ENCODE measurements around the gene FEN1. TPM values are rescaled to one million over a fixed set of nuclear protein-coding genes. Genes with fewer than 3 reads are reported as not detected.

Gene FEN1
- total RNA-seq, 1 donor from 2014 or later, result 11.0 TPM

DNA sequence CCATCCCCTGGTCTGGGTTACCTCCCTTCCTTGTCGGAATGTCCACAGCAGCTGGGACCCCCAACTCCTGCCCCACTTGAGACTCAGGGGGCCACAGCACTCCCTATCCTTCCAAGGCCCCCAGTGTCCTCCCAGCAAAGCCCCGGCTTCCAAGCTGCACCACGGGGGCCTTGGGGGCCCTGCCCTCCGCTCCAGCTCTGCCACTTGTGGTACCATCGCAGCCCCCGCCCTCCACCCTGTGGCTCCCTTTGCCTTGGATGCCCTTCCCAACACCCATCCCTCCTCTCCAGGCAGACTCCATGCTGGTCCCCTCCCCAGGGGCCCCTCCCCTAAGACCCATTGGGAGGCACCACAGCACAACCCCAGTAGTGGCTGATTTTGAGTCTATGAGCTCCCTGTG is 17.6 kb upstream of the FEN1 start:
- no peak overlapping the region for H3K9ac ChIP-seq (ENCODE audit: low read depth in 1 of 3, low read length in 3 of 3)
- no peak overlapping the region for H3K27ac ChIP-seq (ENCODE audit: low read depth, low read length)
- H3K36me3 ChIP-seq (ENCODE audit: control insufficient read depth in 3 of 3, insufficient read depth in 3 of 3, low read length in 3 of 3), result no peaks in the 10 kb centered on the region
- no peak overlapping the region for H3K4me3 ChIP-seq (ENCODE audit: low read length in 3 of 3)
- H3K4me1 ChIP-seq (ENCODE audit: control insufficient read depth in 3 of 3, insufficient read depth in 3 of 3, low read length in 3 of 3), result peaks cover 6 to 11% (median 10%) of the 10 kb centered on the region in 3 donors
- no peaks in the 10 kb centered on the region for H3K9me3 ChIP-seq (ENCODE audit: control insufficient read depth in 3 of 3, low read length in 3 of 3)
- peaks cover 3 to 7% (median 3%) of the 10 kb centered on the region in 3 donors for H3K27me3 ChIP-seq (ENCODE audit: control insufficient read depth in 3 of 3, insufficient read depth in 3 of 3, low read length in 3 of 3)

DNA sequence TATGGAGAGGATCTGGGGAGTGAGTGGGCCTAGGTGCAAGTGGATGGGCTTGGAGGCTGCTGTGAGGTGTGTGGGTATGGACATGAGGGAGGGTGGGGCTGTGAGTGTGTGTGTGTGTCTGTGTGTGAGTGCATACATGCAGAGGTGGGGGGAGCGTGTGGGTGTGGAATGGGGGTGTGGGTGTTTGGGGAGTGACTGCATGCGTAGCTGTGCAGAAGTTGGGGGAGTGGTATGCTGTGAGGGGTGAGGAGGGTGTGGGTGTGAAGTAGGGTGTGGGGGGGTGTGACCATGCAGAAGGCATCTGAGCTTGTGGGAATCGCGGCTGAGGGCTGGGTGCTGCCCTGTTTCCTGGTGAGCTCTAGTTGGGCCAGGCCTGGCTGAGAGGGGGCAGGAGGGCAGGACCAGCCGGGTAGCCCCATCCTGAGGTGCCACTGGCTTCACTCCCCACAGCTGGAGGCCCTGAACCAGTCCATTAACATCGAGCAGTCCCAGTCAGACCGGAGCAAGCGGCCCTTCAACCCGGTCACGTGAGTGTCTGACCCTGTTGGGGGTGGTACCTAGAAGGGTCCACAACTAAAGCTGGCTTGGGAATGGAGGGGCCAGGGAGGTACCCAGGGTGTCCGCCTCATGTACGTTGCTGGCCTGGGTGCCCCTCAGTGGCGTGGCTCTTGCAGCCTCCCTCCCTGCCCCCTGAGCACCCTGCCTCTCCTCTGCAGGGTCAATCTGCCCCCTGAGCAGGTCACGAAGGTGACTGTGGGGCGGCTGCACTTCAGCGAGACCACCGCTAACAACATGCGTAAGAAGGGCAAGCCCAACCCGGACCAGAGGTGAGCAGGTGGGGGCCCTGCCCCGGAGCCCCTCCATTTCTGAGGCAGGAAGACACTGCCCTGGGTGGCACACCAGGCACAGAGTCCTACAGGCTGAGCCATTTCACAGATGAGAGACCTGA is 16.8 kb upstream of the FEN1 start:
- Histone ChIP-seq H3K27ac (ENCODE audit: low read depth, low read length) (no peak overlapping the region), H3K27me3 (ENCODE audit: control insufficient read depth in 3 of 3, insufficient read depth in 3 of 3, low read length in 3 of 3) (peaks cover 3 to 7% (median 7%) of the 10 kb centered on the region in 3 donors), H3K4me1 (ENCODE audit: control insufficient read depth in 3 of 3, insufficient read depth in 3 of 3, low read length in 3 of 3) (peaks cover 6 to 11% (median 10%) of the 10 kb centered on the region in 3 donors), H3K9me3 (ENCODE audit: control insufficient read depth in 3 of 3, low read length in 3 of 3) (no peaks in the 10 kb centered on the region), H3K36me3 (ENCODE audit: control insufficient read depth in 3 of 3, insufficient read depth in 3 of 3, low read length in 3 of 3) (no peaks in the 10 kb centered on the region), H3K9ac (ENCODE audit: low read depth in 1 of 3, low read length in 3 of 3) (no peak overlapping the region), H3K4me3 (ENCODE audit: low read length in 3 of 3) (no peak overlapping the region)

DNA sequence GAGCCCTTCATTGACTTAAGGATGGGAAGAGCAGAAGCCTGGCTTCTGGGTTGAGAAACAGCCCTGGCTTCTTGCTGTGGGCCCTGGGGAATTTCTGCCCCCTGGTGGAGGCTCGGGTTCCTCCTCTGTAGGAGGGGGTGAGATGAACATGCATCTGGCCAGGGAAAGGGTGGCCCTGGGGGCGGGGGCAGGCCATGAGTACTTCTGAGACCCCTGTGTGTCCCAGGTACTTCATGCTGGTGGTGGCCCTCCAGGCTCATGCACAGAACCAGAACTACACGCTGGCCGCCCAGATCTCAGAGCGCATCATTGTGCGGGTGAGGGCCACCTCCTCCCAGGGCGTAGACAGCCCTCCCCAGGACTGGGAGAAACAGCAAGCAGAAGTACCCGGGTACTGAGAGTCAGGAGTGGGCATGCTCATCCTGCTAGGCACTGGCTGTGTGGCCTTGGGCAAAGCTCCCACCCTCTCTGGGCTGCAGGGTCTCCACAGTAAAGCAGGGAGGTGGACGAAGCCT is 16.1 kb upstream of the FEN1 start:
- Histone ChIP-seq H3K9me3 (ENCODE audit: control insufficient read depth in 3 of 3, low read length in 3 of 3) (no peaks in the 10 kb centered on the region), H3K9ac (ENCODE audit: low read depth in 1 of 3, low read length in 3 of 3) (no peak overlapping the region), H3K4me3 (ENCODE audit: low read length in 3 of 3) (no peak overlapping the region), H3K27ac (ENCODE audit: low read depth, low read length) (no peak overlapping the region), H3K36me3 (ENCODE audit: control insufficient read depth in 3 of 3, insufficient read depth in 3 of 3, low read length in 3 of 3) (no peaks in the 10 kb centered on the region), H3K27me3 (ENCODE audit: control insufficient read depth in 3 of 3, insufficient read depth in 3 of 3, low read length in 3 of 3) (peaks cover 3 to 7% (median 7%) of the 10 kb centered on the region in 3 donors), H3K4me1 (ENCODE audit: control insufficient read depth in 3 of 3, insufficient read depth in 3 of 3, low read length in 3 of 3) (peaks cover 6 to 11% (median 10%) of the 10 kb centered on the region in 3 donors)

DNA sequence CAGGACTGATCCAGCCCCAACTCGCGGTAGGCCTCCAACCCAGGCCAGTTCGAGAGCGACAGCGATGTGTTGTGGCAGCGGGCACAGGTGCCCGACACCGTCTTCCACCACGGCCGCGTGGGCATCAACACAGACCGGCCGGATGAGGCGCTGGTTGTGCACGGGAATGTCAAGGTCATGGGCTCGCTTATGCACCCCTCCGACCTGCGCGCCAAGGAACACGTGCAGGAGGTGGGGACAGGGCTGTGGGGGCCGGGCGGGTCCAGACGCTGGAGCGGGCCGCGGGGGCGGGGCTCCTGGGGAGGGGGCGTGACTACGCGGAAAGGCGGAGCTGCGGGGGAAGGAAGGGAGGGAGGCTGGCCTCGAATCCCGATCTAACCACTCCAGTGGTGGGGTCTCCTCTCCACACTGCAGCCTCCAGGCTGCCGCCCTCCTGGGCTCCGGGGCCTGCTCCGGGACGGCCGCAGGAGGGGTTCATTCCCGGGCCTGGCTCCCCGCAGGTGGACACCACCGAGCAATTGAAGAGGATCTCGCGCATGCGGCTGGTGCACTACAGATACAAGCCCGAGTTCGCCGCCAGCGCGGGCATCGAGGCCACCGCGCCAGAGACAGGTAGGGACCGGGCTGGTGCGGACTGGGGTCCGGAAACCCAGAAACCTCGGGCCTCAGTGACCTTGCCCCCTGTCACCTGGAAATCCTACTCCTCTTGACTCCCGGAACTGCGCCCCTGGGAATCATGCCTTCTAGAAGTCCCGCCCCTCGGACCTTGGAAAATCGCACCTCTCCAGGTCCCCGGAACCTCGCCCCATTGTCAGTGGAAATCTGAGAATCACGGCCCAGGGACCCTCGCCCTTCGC is 15.2 kb upstream of the FEN1 start:
- Histone ChIP-seq H3K36me3 (ENCODE audit: control insufficient read depth in 3 of 3, insufficient read depth in 3 of 3, low read length in 3 of 3) (no peaks in the 10 kb centered on the region), H3K9ac (ENCODE audit: low read depth in 1 of 3, low read length in 3 of 3) (peak overlapping the region in 2 of 3 donors; percentile 33 to 60), H3K27me3 (ENCODE audit: control insufficient read depth in 3 of 3, insufficient read depth in 3 of 3, low read length in 3 of 3) (peaks cover 3 to 7% (median 7%) of the 10 kb centered on the region in 3 donors), H3K4me3 (ENCODE audit: low read length in 3 of 3) (peak overlapping the region in 2 of 3 donors; percentile 43 to 56), H3K4me1 (ENCODE audit: control insufficient read depth in 3 of 3, insufficient read depth in 3 of 3, low read length in 3 of 3) (peaks cover 6 to 11% (median 10%) of the 10 kb centered on the region in 3 donors), H3K9me3 (ENCODE audit: control insufficient read depth in 3 of 3, low read length in 3 of 3) (no peaks in the 10 kb centered on the region), H3K27ac (ENCODE audit: low read depth, low read length) (no peak overlapping the region)

DNA sequence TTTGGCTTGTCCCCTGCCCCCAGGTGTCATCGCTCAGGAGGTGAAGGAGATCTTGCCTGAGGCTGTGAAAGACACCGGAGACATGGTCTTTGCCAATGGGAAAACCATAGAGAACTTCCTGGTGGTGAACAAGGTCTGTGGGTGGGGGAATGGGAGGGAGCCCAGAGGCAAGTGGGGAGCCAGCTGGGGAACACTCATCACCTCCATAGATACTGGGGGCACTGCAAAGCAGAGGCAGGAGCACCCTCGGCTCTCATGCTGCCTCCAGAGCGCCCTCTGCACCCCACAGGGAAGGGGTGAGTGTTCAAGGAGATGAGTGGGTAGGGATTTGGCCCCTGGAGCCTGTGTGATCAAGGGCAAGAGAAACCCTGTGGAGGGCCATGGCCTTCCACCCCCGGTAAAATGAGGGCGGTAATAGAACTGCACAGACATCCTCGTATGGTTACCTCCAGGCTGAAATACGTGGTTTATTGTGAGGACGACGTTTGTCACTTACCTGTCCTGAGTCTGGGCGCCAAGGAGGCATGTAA is 14.3 kb upstream of the FEN1 start:
- Histone ChIP-seq H3K27ac (ENCODE audit: low read depth, low read length) (no peak overlapping the region), H3K4me3 (ENCODE audit: low read length in 3 of 3) (no peak overlapping the region), H3K36me3 (ENCODE audit: control insufficient read depth in 3 of 3, insufficient read depth in 3 of 3, low read length in 3 of 3) (no peaks in the 10 kb centered on the region), H3K9ac (ENCODE audit: low read depth in 1 of 3, low read length in 3 of 3) (no peak overlapping the region), H3K9me3 (ENCODE audit: control insufficient read depth in 3 of 3, low read length in 3 of 3) (no peaks in the 10 kb centered on the region), H3K27me3 (ENCODE audit: control insufficient read depth in 3 of 3, insufficient read depth in 3 of 3, low read length in 3 of 3) (peaks cover 3 to 7% (median 7%) of the 10 kb centered on the region in 3 donors), H3K4me1 (ENCODE audit: control insufficient read depth in 3 of 3, insufficient read depth in 3 of 3, low read length in 3 of 3) (peaks cover 6 to 11% (median 10%) of the 10 kb centered on the region in 3 donors)

DNA sequence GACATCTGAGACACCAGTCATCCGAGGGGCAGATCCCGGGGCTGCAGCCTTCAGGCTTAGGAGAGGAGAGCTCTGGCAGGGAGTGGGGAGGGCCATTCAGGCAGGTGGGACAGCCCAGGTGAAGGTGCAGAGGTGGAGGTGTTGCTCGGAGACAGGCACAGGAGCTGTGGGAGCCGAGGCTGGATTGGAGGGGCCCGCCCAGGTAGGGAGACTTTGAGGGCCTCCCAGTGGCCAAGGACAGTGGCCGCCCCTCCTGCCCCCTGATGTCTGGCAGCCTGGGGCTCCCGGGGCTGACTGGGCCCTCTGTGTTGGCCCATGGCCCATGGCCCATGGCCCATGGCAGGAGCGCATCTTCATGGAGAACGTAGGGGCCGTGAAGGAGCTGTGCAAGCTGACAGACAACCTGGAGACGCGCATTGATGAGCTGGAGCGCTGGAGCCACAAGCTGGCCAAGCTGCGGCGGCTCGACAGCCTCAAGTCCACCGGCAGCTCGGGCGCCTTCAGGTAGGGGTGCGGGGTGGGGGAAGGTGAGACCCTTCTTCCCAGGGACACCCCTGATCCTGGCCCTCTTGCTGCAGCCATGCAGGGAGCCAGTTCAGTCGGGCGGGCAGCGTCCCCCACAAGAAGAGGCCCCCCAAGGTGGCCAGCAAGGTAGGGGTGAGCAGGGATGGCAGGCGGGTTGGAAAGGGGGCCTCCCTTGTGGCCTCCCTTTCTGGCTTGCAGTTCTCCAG is 13.6 kb upstream of the FEN1 start:
- no peak overlapping the region for H3K27ac ChIP-seq (ENCODE audit: low read depth, low read length)
- H3K9ac ChIP-seq (ENCODE audit: low read depth in 1 of 3, low read length in 3 of 3), result no peak overlapping the region
- peaks cover 6 to 11% (median 10%) of the 10 kb centered on the region in 3 donors for H3K4me1 ChIP-seq (ENCODE audit: control insufficient read depth in 3 of 3, insufficient read depth in 3 of 3, low read length in 3 of 3)
- H3K36me3 ChIP-seq (ENCODE audit: control insufficient read depth in 3 of 3, insufficient read depth in 3 of 3, low read length in 3 of 3), result no peaks in the 10 kb centered on the region
- H3K9me3 ChIP-seq (ENCODE audit: control insufficient read depth in 3 of 3, low read length in 3 of 3), result no peaks in the 10 kb centered on the region
- no peak overlapping the region for H3K4me3 ChIP-seq (ENCODE audit: low read length in 3 of 3)
- H3K27me3 ChIP-seq (ENCODE audit: control insufficient read depth in 3 of 3, insufficient read depth in 3 of 3, low read length in 3 of 3), result peaks cover 3 to 7% (median 7%) of the 10 kb centered on the region in 3 donors

DNA sequence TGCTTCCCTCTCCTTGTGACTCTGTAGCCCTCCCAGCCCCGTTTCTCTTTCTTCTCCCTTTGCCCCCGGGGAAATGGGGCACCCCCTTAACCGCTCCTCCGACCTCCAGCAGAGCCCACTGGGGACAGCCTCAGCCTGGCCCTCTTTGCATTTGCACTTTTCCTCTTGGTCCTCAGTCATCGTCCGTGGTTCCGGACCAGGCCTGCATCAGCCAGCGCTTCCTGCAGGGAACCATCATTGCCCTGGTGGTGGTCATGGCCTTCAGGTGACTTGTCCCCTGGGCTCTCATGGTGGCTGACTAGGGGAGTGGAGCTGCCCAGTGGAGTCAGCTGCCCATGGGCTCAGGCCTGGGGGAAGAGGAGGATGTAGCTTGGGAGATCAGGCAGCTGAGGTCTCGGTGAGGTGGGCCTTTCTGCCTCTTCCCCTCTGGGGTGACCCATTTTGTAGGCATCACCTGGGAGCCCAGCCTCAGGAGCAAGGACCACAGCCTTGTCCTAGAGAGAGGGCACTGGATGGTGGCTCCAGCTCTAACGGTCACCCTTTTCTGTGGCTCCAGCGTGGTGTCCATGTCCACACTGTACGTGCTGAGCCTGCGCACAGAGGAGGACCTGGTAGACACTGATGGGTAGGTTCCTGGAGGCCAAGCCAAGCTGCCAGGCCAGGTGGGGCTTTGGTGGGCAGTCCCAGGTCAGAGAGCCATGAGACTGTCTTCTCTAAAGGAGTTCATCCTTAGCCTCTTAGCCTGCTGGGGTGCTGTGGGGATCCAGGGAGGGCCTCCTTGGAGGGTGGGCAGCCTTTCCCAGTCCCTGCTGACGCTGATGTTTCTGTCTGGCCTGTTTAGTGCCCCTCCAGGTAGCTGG is 12.8 kb upstream of the FEN1 start:
- no peaks in the 10 kb centered on the region for H3K9me3 ChIP-seq (ENCODE audit: control insufficient read depth in 3 of 3, low read length in 3 of 3)
- no peak overlapping the region for H3K27ac ChIP-seq (ENCODE audit: low read depth, low read length)

DNA sequence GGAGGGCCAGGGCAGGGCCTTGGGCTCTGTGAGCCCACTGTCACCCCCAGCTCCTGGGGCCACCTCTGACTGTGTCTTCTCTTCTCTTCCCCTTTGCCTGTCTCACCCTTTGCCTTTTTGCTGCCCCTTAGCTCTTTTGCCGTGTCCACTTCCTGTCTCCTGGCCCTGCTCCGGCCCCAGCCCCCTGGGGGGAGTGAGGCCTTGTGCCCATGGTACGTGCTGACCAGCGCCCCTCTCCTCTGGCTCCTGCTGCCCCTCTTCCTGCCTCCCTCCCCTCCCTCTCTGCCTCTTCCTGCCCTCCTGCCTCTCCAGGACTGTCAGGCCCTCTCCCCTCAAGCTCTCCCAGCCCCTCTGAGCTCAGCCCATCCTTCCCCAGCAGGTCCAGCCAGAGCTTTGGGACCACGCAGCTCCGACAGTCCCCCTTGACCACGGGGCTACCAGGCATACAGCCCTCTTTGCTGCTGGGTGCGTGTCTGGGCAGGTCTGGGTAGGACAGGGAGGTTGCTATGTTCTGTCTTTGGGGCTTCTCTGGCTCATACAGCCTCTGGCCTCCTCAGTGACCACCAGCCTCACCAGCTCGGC is 12.0 kb upstream of the FEN1 start:
- Histone ChIP-seq H3K9ac (ENCODE audit: low read depth in 1 of 3, low read length in 3 of 3) (no peak overlapping the region), H3K9me3 (ENCODE audit: control insufficient read depth in 3 of 3, low read length in 3 of 3) (no peaks in the 10 kb centered on the region), H3K4me3 (ENCODE audit: low read length in 3 of 3) (no peak overlapping the region), H3K4me1 (ENCODE audit: control insufficient read depth in 3 of 3, insufficient read depth in 3 of 3, low read length in 3 of 3) (peaks cover 6 to 11% (median 10%) of the 10 kb centered on the region in 3 donors), H3K36me3 (ENCODE audit: control insufficient read depth in 3 of 3, insufficient read depth in 3 of 3, low read length in 3 of 3) (peaks cover 7 to 10% (median 8%) of the 10 kb centered on the region in 3 donors), H3K27ac (ENCODE audit: low read depth, low read length) (no peak overlapping the region), H3K27me3 (ENCODE audit: control insufficient read depth in 3 of 3, insufficient read depth in 3 of 3, low read length in 3 of 3) (peaks cover 3 to 7% (median 7%) of the 10 kb centered on the region in 3 donors)

More for the DNA sequence above, 12.8 kb upstream of the FEN1 start:
- Histone ChIP-seq H3K36me3 (ENCODE audit: control insufficient read depth in 3 of 3, insufficient read depth in 3 of 3, low read length in 3 of 3) (peaks cover 0 to 3% (median 0%) of the 10 kb centered on the region in 3 donors), H3K27me3 (ENCODE audit: control insufficient read depth in 3 of 3, insufficient read depth in 3 of 3, low read length in 3 of 3) (peaks cover 3 to 7% (median 7%) of the 10 kb centered on the region in 3 donors), H3K4me3 (ENCODE audit: low read length in 3 of 3) (no peak overlapping the region), H3K4me1 (ENCODE audit: control insufficient read depth in 3 of 3, insufficient read depth in 3 of 3, low read length in 3 of 3) (peaks cover 6 to 11% (median 10%) of the 10 kb centered on the region in 3 donors), H3K9ac (ENCODE audit: low read depth in 1 of 3, low read length in 3 of 3) (no peak overlapping the region)

Data from skeletal muscle tissue (tissue), 4 donors.